ENCODE results near the gene STX7. TPM values are rescaled to one million over a fixed set of nuclear protein-coding genes. Genes with fewer than 3 reads are reported as not detected.
A peak's percentile ranks its signal among the peaks of the same experiment; 100 is the strongest.
"Not testable (repeated sequence)": the region's sequence is repeated elsewhere in the genome, so short reads cannot be mapped to it uniquely, and the experiment has no call there.

The STX7 gene
- 19.3 TPM for total RNA-seq

DNA sequence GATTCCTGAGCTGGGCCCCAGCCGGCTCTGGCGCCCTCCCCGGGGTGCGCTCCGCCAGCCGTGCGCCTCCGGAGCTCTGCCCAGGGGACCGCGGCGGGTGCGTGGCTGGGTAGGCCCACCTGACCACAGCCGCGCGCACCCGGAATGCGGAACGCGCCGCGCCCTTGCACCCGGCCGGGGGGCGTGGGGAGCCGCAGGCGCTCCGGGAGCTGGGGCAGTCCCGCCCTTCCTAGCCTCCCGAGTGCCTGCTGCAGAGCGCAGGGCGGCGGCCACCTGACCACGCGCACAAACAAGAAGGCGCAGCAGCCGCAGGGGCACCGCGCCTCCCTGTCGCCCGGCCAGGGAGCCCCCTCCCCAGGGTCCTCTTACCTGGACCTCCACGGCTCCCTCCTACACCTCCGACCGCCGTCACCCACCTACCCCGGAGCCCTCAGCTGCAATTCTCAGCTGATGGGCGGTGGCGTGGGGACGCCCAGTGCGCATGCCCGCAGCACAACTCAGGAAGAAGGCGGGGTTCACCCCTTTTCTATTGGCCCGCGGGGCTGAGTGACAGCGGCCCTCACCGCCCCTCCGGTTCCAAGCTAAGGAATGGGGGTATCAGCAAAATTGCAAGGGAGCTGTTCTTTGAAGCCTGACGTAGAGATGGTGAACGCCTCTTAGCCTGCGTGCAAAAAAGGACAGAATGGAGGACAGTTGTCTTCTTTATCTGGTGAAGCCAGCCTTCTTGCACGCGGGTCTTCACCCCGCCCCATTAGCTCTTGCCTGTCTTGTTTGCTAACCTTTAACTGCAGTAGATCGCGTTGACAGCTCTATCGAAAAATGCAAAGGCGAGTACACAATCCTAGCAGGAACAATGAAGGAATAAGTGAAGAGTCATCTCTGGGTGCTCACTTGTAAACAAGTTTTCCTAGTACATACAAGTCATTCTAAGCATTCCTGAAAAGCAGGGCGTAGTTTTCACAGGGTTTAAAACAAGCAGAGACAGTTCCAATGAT is at the start of gene STX7:
Gene STX7, minus strand, starts transcription at position 479 of the 995 bp plus-strand sequence. CDS start 9,586 bp downstream, outside the sequence.
- peak within 1 kb of the TSS; percentile 79 for H3K4me3 ChIP-seq (ENCODE audit: low read length)
- no peaks in the 10 kb centered on the region for H3K9me3 ChIP-seq (ENCODE audit: low read depth, low read length)
- peaks cover 42% of the 10 kb centered on the region for H3K4me1 ChIP-seq (ENCODE audit: insufficient read depth, low read length)
- no peaks in the 10 kb centered on the region for H3K27me3 ChIP-seq (ENCODE audit: insufficient read depth, low read length)

DNA sequence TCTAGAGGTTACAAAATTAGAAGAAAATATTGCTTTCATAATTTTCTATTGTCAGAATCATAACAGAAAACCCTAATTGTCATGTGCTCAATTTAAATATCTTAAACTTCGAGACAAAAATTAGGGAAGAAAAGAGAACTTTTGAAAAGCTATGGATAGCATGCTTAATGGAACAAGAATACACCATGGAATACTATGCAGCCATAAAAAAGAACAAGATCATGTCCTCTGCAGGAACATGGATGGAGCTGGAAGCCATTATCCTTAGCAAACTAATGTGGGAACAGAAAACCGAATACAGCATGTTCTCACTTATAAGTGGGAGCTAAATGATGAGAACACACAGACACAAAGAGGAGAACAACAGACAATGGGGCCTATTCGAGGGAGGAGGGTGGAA is 47.2 kb upstream of the STX7 start:
- not testable (repeated sequence) for H3K4me1 ChIP-seq (ENCODE audit: insufficient read depth, low read length); H3K9me3 ChIP-seq (ENCODE audit: low read depth, low read length); H3K4me3 ChIP-seq (ENCODE audit: low read length)
- H3K27me3 ChIP-seq (ENCODE audit: insufficient read depth, low read length): peaks cover 21% of the 10 kb centered on the region

DNA sequence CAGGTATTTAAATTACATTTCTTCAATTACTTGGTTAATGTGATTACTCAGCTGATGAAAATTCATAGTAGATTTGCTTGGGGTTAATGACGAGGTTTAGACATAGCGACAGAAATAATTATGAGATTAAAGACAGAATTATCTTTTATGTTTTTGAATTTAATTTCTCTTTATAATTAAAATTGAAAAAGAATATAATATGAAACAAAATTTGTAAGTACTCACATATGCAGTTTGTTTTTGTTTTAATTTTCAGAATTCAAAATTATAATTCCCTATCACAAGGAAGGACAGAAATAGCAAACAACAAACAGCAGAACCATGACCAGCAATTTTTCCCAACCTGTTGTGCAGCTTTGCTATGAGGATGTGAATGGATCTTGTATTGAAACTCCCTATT is 39.5 kb upstream of the STX7 start, which contains the start of gene TAAR8:
Gene TAAR8, plus strand, starts transcription at position 301 of the 400 bp plus-strand sequence. Its CDS starts 21 bp downstream, at position 322.
- Histone ChIP-seq H3K4me3 (ENCODE audit: low read length) (no peak within 1 kb of the TSS), H3K27me3 (ENCODE audit: insufficient read depth, low read length) (peaks cover 26% of the 10 kb centered on the region), H3K9me3 (ENCODE audit: low read depth, low read length) (no peaks in the 10 kb centered on the region), H3K4me1 (ENCODE audit: insufficient read depth, low read length) (no peaks in the 10 kb centered on the region)

GRCh38 chr6:132551214-132551613 is 38.3 kb upstream of the STX7 start:
- peaks cover 16% of the 10 kb centered on the region for H3K27me3 ChIP-seq (ENCODE audit: insufficient read depth, low read length)
- no peaks in the 10 kb centered on the region for H3K4me1 ChIP-seq (ENCODE audit: insufficient read depth, low read length)
- H3K9me3 ChIP-seq (ENCODE audit: low read depth, low read length): no peaks in the 10 kb centered on the region
- no peak overlapping the region for H3K4me3 ChIP-seq (ENCODE audit: low read length)

- Histone ChIP-seq H3K4me3 (ENCODE audit: low read length) (no peak overlapping the region), H3K9me3 (ENCODE audit: low read depth, low read length) (no peaks in the 10 kb centered on the region), H3K27me3 (ENCODE audit: insufficient read depth, low read length) (peaks cover 15% of the 10 kb centered on the region), H3K4me1 (ENCODE audit: insufficient read depth, low read length) (no peaks in the 10 kb centered on the region)
Observed at GRCh38 chr6:132548746-132549463, 36.0 kb upstream of the STX7 start.

GRCh38 chr6:132544826-132545225 is 31.9 kb upstream of the STX7 start:
- Histone ChIP-seq H3K27me3 (ENCODE audit: insufficient read depth, low read length) (peaks cover 10% of the 10 kb centered on the region), H3K9me3 (ENCODE audit: low read depth, low read length) (no peaks in the 10 kb centered on the region), H3K4me1 (ENCODE audit: insufficient read depth, low read length) (no peaks in the 10 kb centered on the region), H3K4me3 (ENCODE audit: low read length) (no peak overlapping the region)

DNA sequence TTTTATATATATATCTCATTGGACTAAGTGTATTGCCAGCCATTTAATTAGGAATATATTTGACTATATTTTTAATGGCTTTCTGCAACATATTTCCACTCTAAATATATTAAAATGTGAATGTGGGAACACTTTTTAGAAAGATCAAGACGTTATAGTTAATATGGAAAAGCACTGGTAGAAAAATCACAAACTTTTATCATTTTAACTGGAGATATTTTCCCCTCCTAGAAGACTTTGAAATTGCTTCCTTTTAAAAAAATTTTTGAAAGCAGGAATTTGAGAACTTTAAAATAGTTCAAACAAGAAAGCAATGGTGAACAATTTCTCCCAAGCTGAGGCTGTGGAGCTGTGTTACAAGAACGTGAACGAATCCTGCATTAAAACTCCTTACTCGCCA is 25.1 kb upstream of the STX7 start, which contains the start of gene TAAR9:
Gene TAAR9, plus strand, starts transcription at position 301 of the 400 bp plus-strand sequence. Its CDS starts 13 bp downstream, at position 314.
- no peaks in the 10 kb centered on the region for H3K9me3 ChIP-seq (ENCODE audit: low read depth, low read length)

GRCh38 chr6:132537145-132537544 is 24.2 kb upstream of the STX7 start:
- Histone ChIP-seq H3K9me3 (ENCODE audit: low read depth, low read length) (no peaks in the 10 kb centered on the region), H3K27me3 (ENCODE audit: insufficient read depth, low read length) (peaks cover 6% of the 10 kb centered on the region), H3K4me3 (ENCODE audit: low read length) (no peak overlapping the region), H3K4me1 (ENCODE audit: insufficient read depth, low read length) (no peaks in the 10 kb centered on the region)

More for the DNA sequence above, 25.1 kb upstream of the STX7 start, which contains the start of gene TAAR9:
- Histone ChIP-seq H3K4me3 (ENCODE audit: low read length) (no peak within 1 kb of the TSS), H3K4me1 (ENCODE audit: insufficient read depth, low read length) (no peaks in the 10 kb centered on the region), H3K27me3 (ENCODE audit: insufficient read depth, low read length) (peaks cover 6% of the 10 kb centered on the region)

- not testable (repeated sequence) for H3K9me3 ChIP-seq (ENCODE audit: low read depth, low read length); H3K4me1 ChIP-seq (ENCODE audit: insufficient read depth, low read length); H3K27me3 ChIP-seq (ENCODE audit: insufficient read depth, low read length); H3K4me3 ChIP-seq (ENCODE audit: low read length)
Observed at GRCh38 chr6:132534546-132534945, 21.6 kb upstream of the STX7 start.

GRCh38 chr6:132530293-132530974 is 17.5 kb upstream of the STX7 start:
- no peaks in the 10 kb centered on the region for H3K27me3 ChIP-seq (ENCODE audit: insufficient read depth, low read length)
- no peak overlapping the region for H3K4me3 ChIP-seq (ENCODE audit: low read length)
- H3K4me1 ChIP-seq (ENCODE audit: insufficient read depth, low read length): peaks cover 3% of the 10 kb centered on the region
- no peaks in the 10 kb centered on the region for H3K9me3 ChIP-seq (ENCODE audit: low read depth, low read length)

DNA sequence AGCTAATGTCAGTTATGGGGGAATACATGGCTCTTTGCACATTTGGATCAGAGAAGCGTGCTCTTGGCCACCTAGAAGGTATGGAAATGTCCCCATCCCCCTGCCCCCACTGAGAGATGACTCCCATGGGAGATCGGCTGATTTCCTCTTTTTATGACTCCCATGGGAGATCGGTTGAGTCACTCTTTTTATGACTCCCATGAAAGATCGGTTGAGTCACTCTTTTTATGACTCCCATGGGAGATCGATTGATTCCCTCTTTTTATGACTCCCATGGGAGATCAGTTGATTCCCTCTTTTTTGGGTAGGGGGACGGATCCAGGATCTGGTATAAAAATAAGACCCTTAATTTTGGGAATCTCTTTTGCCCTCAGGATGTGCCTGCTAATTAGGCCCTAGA is 14.9 kb upstream of the STX7 start:
- Histone ChIP-seq H3K4me3 (ENCODE audit: low read length) (no peak overlapping the region), H3K27me3 (ENCODE audit: insufficient read depth, low read length) (peaks cover 7% of the 10 kb centered on the region), H3K9me3 (ENCODE audit: low read depth, low read length) (no peaks in the 10 kb centered on the region), H3K4me1 (ENCODE audit: insufficient read depth, low read length) (peaks cover 3% of the 10 kb centered on the region)

DNA sequence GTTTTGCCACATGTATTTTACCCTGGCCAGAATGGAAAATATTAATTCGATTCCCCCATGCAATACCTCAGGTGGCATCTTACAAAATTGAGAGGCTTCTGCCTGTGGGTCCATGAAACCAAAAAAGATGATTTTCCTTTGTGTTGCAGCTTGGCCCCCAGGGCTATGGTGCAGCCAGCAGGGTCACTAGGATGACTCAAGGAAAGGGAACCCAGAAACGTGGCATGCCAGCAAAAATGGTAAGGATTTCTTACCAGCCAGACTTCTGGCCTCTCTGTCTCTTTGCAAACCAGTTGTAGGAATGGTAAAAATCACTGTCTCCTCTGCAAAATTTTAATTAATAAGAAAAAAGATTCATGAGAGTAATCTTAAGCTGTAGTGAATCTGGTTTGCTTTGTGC is 13.5 kb upstream of the STX7 start:
- H3K27me3 ChIP-seq (ENCODE audit: insufficient read depth, low read length): peaks cover 7% of the 10 kb centered on the region
- no peak overlapping the region for H3K4me3 ChIP-seq (ENCODE audit: low read length)
- no peaks in the 10 kb centered on the region for H3K9me3 ChIP-seq (ENCODE audit: low read depth, low read length)
- peaks cover 3% of the 10 kb centered on the region for H3K4me1 ChIP-seq (ENCODE audit: insufficient read depth, low read length)

- no peaks in the 10 kb centered on the region for H3K9me3 ChIP-seq (ENCODE audit: low read depth, low read length)
- no peak overlapping the region for H3K4me3 ChIP-seq (ENCODE audit: low read length)
- peaks cover 3% of the 10 kb centered on the region for H3K4me1 ChIP-seq (ENCODE audit: insufficient read depth, low read length)
- H3K27me3 ChIP-seq (ENCODE audit: insufficient read depth, low read length): peaks cover 11% of the 10 kb centered on the region
Observed at GRCh38 chr6:132525866-132526265, 12.9 kb upstream of the STX7 start.

DNA sequence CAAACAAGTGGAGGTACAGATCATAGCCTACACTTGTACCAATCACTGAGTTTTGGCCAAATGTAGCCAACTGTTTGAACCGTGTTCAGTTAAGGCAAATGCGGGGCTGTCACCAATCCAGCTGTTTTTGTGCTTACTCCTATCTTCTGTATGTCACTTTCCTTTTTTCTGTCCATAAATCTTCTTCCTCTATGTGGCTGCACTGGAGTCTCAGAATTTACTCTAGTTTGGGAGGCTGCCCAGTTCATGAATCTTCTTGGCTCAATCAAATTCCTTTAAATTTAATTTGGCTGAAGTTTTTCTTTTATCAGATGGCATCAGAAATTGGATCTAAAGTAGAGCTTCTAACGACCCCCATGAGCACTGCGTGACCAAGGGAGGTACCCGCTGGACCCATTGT is 11.7 kb upstream of the STX7 start:
- Histone ChIP-seq H3K27me3 (ENCODE audit: insufficient read depth, low read length) (peaks cover 12% of the 10 kb centered on the region), H3K4me3 (ENCODE audit: low read length) (no peak overlapping the region), H3K9me3 (ENCODE audit: low read depth, low read length) (no peaks in the 10 kb centered on the region), H3K4me1 (ENCODE audit: insufficient read depth, low read length) (no peaks in the 10 kb centered on the region)

DNA sequence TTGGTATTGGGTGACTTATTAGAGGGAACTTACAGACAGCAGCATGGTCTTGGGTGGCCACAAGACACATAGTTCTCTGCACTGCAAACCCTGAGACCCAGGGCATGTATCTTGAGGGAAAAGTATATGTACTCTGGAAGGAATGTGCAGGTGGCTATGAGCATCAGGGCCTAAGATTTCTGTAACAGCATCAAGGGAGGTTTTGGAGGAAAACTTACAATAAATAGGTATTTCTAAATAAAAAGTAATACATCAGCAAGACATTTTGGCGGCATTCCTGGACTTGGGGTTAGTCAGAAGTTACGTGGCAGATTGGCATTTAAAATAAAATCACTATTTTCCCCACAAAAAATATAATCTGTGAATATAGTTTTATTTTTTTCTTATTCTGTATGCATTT is 8.0 kb upstream of the STX7 start:
- Histone ChIP-seq H3K9me3 (ENCODE audit: low read depth, low read length) (no peaks in the 10 kb centered on the region), H3K27me3 (ENCODE audit: insufficient read depth, low read length) (peaks cover 15% of the 10 kb centered on the region), H3K4me1 (ENCODE audit: insufficient read depth, low read length) (no peaks in the 10 kb centered on the region), H3K4me3 (ENCODE audit: low read length) (no peak overlapping the region)
